ENCODE results near the gene PTPRC.

Gene PTPRC

GRCh38 chr1:198708761-198709525, 70.1 kb downstream of the PTPRC start:
- no peak for DNase-seq (ENCODE audit: low read depth)

GRCh38 chr1:198711837-198712236, 73.0 kb downstream of the PTPRC start:
- no peak for DNase-seq (ENCODE audit: low read depth)

GRCh38 chr1:198713081-198713480, 74.2 kb downstream of the PTPRC start:
- DNase-seq (ENCODE audit: low read depth) = no peak

- no peak for DNase-seq (ENCODE audit: low read depth)
Observed at GRCh38 chr1:198714271-198714670, 75.4 kb downstream of the PTPRC start.

- no peak for DNase-seq (ENCODE audit: low read depth)
Observed at GRCh38 chr1:198716051-198716450, 77.2 kb downstream of the PTPRC start.

- DNase-seq (ENCODE audit: low read depth) = no peak
Observed at GRCh38 chr1:198717510-198717909, 78.7 kb downstream of the PTPRC start.

DNA sequence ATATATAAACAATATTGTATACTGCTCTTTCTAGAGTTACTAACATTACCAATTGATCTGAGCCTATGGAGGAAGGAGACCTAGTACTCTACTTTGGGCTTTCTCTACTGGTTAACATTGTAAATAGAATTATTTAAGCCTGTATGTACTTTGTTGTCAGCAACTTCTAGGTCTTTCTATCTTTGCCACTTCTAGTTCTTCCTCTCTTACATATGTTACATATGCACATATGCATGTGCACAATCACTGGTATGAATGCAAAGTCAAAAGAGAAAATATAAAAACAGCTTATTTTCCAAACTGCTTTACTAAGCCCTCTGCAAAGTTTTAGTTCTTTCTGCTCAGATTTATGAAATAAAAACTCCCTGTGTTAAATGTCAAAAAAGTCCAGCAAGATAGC, 84.3 kb downstream of the PTPRC start:
- DNase-seq (ENCODE audit: low read depth) = no peak

DNA sequence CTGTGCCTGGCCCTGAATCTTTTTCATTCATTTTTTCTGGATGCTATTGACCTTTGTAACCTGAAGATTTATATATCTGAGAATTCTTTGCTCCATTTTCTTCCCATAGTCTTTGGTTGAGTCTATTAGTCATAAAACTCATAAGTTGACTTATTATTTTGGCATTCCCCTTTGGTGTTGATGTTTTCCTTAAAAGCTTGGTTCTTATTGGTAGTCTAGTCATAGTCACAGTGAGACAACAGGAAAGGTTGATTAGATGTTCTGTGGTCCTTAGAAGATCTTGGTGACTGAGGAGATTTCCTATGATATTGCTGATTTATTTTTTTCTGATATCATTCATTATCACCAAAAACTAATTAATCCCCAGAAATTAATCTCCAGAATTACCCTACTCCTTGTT, 86.2 kb downstream of the PTPRC start:
- DNase-seq (ENCODE audit: low read depth) = no peak

DNA sequence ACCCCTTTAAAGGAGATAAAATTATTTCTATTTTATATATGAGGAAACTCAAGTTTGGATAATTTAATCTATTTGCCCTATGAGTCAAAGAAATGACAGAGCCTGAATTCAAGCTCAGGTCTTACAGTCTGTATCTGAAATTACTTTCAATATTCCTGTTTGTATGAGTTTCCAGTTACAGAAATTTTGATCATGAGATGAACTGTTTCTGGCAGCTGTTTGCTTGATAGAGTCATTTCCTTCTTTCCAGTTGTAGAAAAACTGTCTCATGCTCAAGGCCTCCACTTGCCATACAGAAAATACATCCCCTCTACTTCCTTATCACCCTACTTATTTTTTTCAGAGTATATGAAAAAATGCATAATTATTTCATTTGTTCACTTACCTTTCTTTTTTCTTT, 87.6 kb downstream of the PTPRC start:
- DNase-seq (ENCODE audit: low read depth) = no peak

DNA sequence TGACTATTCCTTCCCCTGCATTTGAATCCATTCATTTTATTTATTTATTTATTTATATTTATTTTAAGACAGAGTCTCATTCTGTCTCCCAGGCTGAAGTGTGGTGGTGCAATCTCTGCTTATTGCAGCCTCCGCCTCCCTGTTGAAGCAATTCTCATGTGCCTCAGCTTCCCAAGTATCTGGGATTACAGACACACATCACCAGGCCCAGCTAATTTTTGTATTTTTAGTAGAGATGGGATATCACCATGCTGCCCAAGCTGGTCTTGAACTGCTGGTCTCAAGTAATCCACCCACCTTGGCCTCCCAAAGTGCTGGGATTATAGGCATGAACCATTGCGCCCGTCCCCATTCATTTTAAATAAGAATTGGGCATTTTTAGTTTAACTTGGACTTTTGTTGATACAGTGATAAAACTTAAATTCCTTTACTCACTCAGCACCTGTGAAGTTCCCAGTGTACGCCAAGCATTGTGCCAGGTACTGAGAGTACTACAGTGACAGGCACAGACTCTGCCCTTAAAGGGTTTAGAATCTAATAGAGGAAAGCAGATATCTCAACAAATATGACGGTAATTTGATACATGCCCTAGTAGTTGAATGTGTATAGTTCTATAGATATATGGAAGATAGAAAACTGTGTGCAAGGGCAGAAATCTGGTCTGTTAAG, 90.5 kb downstream of the PTPRC start:
- DNase-seq (ENCODE audit: low read depth) = no peak

GRCh38 chr1:198730952-198731351, 92.1 kb downstream of the PTPRC start:
- DNase-seq (ENCODE audit: low read depth) = no peak

- no peak for DNase-seq (ENCODE audit: low read depth)
Observed at GRCh38 chr1:198734323-198735008, 95.6 kb downstream of the PTPRC start.

- no peak for DNase-seq (ENCODE audit: low read depth)
Observed at GRCh38 chr1:198741744-198742143, 102.9 kb downstream of the PTPRC start.

DNA sequence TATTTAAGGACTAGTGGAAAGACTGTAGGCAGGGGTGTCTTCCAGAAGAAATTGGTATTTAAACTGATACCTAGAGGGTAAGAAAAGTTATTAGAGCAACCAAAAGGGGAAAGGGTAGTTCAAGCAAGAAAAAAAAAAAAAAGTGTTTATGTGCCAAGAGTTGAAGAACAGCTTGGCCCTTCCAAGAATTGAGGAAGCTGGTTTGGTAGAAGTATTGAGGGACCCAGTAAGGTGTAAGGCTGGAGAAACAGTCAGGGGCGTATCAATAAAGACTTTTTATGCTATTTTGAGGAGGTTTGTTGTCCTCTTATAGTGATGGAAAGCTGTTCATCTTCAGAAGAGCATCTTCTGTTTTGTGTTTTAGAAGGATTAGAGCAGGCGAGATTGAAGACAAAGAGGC, 108.3 kb downstream of the PTPRC start:
- DNase-seq (ENCODE audit: low read depth) = no peak

- DNase-seq (ENCODE audit: low read depth) = no peak
Observed at GRCh38 chr1:198749279-198749678, 110.4 kb downstream of the PTPRC start.

- DNase-seq (ENCODE audit: low read depth) = no peak
Observed at GRCh38 chr1:198750081-198750480, 111.2 kb downstream of the PTPRC start.

- no peak for DNase-seq (ENCODE audit: low read depth)
Observed at GRCh38 chr1:198751741-198752140, 112.9 kb downstream of the PTPRC start.

DNA sequence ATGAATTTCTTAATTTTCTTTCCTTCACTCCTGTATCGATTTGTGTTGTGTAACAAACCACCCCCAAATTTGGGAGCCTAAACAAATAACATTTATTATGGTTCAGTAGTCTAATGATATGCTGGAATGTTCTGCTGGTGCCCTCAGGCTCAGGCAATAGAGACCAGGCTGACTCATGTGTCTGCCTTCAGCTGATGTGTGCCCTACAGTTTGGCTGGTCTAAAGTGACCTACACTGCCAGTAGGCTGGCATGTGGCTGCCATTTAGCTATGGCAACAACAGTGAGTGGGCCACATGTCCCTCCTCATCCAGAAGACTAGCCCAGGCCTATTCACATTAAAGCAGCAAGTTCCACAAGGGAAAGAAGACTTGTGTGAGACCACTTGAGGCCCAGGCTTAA, 115.8 kb downstream of the PTPRC start:
- DNase-seq (ENCODE audit: low read depth) = no peak

DNA sequence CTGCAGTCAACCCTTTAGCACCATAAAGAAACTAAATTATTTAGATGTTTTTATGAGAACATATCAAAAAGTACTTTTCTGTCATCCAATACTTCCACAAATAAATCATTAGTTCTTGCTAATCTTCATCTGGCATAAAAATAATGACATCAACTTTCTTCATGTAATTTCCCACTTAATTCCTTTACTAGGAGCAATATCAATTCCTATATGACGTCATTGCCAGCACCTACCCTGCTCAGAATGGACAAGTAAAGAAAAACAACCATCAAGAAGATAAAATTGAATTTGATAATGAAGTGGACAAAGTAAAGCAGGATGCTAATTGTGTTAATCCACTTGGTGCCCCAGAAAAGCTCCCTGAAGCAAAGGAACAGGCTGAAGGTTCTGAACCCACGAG, 116.9 kb downstream of the PTPRC start:
- no peak for DNase-seq (ENCODE audit: low read depth)

DNA sequence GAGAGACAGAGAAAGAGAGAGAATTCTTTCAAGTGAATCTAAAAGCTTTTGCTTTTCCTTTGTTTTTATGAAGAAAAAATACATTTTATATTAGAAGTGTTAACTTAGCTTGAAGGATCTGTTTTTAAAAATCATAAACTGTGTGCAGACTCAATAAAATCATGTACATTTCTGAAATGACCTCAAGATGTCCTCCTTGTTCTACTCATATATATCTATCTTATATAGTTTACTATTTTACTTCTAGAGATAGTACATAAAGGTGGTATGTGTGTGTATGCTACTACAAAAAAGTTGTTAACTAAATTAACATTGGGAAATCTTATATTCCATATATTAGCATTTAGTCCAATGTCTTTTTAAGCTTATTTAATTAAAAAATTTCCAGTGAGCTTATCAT, 117.6 kb downstream of the PTPRC start:
- no peak for DNase-seq (ENCODE audit: low read depth)

DNA sequence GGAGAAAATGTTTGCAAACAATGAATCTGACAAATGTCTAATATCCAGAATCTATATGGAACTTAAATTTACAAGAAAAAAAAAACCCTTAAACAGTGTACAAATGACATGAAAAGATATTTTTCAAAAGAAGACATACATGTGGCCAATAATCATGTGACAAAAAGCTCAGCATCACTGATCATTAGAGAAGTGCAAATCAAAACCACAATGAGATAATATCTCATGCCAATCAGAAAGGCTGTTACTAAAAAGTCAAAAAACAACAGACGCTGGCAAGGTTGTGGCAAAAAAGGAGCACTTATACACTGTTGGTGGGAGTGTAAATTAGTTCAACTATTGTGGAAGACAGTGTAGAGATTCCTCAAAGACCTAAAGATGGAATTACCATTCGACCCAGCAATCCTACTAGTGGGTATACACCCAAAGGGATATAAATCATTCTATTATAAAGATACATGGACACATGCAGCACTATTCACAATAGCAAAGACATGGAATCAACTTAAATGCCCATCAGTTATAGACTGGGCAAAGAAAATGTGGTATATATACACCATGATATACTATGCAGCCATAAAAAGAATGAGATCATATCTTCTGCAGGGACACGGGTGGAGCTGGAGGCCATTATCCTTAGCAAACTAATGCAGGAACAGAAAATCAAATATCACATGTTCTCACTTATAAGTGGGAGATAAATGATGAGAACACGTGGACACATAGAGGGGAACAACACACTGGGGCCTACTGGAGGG, 123.2 kb downstream of the PTPRC start:
- no peak for DNase-seq (ENCODE audit: low read depth)

DNA sequence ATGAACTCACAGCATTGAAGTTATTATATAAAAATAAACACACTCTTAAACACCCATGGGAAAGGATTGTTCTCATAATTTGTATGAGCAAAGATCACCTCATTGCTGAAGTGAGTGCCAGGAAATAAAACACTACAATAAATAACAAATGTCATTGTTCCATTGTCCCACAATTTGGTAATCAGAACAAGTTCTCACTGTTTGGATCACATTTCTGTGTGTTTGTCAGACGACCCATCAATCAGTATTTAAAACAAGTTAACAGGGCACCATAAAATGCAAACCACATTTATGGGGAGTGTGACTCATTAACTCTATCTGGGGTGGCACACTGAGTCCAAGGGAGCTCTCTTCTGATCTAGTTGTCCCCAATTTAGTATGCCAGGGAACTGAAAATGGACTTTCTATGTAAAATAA, 124.5 kb downstream of the PTPRC start:
- DNase-seq (ENCODE audit: low read depth) = no peak

DNA sequence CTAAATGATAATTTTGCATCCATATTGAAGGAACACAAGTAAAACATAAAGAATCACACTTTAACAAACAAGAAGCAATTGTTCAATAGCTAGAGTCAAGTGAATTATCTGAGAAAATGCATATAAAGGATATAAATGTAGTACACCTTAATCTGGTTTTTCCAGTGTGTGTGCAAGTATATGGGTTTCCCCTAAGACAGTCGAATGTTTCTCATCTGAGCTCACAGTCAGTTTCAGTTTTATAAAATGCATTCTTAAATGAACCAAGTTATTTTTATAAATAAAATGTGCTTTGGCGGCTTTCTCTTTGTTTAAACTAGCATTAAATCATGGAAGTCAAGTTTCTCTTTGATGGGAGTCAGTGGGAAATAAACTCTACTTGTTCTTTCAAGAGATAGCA, 125.9 kb downstream of the PTPRC start:
- no peak for DNase-seq (ENCODE audit: low read depth)
